Stimulated activated naive CD8-positive, alpha-beta T cell treated with anti-CD3 and anti-CD28 coated beads, Interleukin-15, Interleukin-2, amounts not matched to agents 100 U/mL and 50 U/mL, for 24 hours (primary cell): ENCODE measurements around the gene UBN1.
"Not testable (repeated sequence)": the region's sequence is repeated elsewhere in the genome, so short reads cannot be mapped to it uniquely, and the experiment has no call there.

Experiments used
- ATAC-seq: fragments of 150-1000 bp; cut with Tn5 transposase; one replicate; pipeline ENCODE4 v1.10.0; 2021
- DNase-seq: peaks from one replicate; pipeline ENCODE4 v3.0.0; 2021

Gene UBN1

DNA sequence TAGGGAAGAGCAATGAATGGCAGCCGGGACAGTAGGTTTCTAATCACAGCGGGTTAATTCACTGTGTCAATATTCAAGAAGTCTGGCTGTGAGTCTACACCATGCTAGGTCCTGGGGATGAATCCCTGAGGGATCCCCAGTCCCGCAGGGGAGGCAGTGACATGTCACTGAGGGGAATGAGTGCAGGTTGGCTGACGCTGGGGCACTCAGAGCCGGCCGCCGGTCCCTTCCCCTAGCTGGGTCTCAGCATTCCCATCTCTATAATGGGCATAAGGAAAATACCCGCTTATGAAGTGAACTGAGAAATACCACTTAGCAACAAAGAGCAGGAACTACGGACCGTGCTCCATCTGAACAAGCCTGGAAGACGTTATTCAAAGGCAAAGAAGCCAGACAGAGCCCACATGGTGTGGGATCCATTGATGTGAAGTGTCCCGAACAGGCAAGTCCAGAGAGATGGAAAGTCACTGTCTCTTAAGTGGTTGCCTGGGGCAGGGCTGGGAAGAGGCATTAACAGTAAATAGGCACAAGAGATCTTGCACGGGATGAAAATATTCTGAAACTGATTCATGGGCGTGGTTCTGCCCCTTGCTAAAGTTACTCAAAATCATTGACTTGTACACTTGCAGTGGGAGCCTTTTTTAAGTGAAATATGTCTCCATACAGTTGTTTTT lies 57.8 kb downstream of the UBN1 start:
- DNase-seq (no peak), ATAC-seq (no peak)

GRCh38 chr16:4908854-4909401 lies 61.6 kb downstream of the UBN1 start:
- ATAC-seq (no peak), DNase-seq (no peak)

- no peak for DNase-seq
Measured at GRCh38 chr16:4909825-4910224, 62.5 kb downstream of the UBN1 start.

DNA sequence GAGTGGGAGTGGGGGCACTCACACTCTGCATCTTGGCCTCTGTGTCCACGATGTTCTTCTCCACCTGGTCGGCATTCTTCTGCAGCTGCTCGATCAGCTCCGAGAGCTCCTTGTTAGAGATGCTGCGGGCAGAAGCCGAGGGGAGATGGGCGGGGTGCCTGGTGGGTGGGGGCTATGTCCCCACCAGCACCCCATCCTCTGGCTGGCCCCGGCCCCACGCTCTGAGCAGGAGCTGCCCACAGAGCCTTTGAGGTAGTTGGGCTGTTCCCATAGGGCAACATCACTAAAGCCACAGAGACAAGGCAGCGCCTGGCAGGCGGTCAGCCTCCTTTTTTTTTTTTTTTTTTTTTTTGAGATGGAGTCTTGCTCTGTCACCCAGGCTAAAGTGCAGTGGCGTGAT lies 63.5 kb downstream of the UBN1 start:
- DNase-seq = no peak
- no peak for ATAC-seq

More at GRCh38 chr16:4909825-4910224, 62.5 kb downstream of the UBN1 start:
- ATAC-seq = no peak

- no peak for ATAC-seq
- no peak for DNase-seq
Measured at GRCh38 chr16:4911970-4912386, 64.7 kb downstream of the UBN1 start.

DNA sequence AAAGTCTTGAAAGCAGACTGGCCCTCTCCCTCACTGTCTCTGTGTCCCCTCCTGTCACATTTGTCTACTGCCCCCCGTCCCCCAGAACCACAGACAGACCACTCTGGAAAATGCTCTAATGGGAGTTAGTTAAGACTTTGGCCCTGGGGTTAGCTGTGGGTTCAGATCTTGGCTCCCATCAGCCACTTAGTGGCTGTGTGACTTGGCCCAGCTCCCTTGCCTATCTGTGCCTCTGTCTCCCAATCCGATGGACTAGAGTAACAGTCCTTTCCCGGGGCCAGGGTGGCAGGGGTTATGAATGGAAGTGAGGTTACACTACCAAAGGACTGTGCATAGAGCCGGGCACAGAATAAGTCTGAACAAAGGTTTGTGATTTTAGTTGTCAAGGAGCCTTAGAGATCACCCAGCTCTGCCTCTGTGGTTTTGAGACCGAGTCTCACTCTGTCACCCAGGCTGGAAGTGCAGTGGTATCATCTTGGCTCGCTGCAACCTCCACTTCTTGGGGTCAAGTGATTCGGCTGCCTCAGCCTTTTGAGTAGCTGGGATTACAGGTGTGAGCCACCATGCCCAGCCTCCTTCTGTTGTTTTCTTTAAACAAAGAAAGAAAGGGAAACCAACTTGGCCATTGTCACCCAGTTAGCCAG lies 66.0 kb downstream of the UBN1 start:
- ATAC-seq (no peak), DNase-seq (no peak)

- DNase-seq = no peak
- no peak for ATAC-seq
Measured at GRCh38 chr16:4913774-4914525, 66.7 kb downstream of the UBN1 start.

DNA sequence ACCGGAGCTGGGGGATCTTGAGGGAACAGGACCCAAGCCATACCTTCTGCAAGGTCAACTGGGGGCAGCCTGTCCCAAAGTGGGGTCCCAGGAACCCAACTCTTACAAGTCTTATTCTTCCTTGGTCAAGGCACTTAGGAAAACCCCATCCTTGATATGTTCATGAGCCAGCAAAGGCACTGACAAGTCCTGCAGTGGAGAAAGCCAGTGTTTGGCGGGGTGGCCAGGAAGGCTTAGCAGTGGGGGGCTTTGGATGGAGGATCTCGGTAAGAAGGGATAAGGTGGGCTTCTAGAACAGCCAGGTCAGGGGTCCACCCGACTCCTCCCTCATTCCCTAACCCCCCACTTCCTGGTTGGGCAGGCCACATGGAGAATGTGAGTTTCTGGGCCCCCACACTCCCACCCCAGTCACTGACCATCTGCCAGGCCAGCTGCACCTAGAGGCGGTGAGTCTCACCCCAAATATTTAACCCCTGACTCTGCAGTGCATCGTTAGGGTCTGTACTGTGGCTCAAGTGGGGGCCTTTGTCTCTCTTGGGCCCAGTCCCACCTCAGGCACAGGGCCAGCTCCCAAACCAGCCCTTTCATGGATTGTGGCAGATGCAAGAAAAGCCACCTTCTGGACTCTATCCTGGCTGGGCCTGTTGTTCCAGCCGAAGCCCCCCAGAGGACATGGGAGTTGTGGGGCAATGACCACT lies 67.4 kb downstream of the UBN1 start:
- no peak for ATAC-seq
- no peak for DNase-seq

DNA sequence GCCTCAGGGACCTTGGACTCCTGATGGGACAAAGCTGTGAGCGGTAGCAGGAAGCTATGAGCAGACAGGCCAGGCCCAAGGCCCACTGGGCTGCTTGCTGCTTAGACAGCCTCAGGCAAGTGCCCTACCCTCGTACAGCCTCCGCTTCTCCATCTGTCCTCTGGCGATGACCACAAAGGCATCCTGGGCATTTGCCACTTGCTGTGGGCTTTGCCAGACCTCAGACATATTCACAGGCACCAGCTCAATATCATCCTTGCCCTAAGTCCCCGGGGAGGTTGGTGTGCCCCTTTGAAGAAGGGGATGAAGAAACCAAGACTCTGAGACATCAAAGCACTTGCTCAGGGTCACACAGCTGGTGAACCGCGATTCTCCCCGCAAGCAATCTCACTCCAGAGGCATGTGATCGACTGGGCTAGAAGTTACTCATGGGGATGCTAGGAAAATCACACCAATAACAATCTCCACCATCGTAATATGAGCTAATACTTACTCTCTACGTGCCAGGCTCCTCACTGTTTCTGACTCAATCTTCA lies 68.0 kb downstream of the UBN1 start:
- ATAC-seq = no peak
- DNase-seq = no peak

DNA sequence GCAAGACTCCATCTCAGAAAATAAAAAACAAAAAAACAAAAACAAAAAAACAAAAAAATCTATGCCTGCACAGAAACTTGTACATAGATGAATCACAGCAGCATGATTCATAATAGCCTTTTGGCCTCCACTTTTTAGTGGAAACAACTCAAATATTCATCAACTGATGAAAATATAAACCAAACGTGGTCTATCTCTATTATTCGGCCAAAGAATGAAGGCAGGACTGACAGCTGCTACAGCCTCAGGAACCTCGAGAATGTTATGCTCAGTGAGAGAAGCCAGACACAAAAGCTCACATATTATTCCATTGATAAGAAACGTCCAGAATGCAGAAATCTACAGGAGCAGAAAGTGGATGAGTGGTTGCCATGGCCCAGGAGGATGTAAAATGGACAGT lies 69.8 kb downstream of the UBN1 start:
- ATAC-seq = no peak

DNA sequence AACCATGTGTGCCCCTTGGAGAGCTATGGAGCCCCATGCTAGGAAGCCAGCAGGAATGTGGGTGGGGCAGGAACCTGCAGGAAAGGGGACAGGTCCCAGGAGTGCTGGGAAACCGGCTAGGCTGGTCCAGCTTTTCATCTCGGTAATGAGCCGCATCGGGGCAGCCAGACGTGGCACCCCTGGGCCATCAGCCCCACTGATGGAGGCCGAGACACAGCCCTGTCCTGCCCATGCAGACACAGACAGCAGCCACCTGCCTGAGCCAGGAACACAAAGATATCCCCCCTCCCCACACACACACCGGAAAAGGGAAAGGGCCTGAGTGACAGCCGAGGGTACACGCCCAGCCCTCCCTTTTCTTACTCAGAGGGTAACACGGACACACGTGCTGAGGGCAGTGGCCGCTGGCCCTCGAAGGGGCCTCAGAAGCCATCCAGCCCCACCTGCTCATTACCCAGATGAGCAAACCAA lies 71.5 kb downstream of the UBN1 start:
- ATAC-seq = no peak

More for the DNA sequence above, 69.8 kb downstream of the UBN1 start:
- DNase-seq = no peak

GRCh38 chr16:4920826-4921225 lies 73.5 kb downstream of the UBN1 start:
- ATAC-seq (no peak), DNase-seq (no peak)

More for the DNA sequence above, 71.5 kb downstream of the UBN1 start:
- no peak for DNase-seq

DNA sequence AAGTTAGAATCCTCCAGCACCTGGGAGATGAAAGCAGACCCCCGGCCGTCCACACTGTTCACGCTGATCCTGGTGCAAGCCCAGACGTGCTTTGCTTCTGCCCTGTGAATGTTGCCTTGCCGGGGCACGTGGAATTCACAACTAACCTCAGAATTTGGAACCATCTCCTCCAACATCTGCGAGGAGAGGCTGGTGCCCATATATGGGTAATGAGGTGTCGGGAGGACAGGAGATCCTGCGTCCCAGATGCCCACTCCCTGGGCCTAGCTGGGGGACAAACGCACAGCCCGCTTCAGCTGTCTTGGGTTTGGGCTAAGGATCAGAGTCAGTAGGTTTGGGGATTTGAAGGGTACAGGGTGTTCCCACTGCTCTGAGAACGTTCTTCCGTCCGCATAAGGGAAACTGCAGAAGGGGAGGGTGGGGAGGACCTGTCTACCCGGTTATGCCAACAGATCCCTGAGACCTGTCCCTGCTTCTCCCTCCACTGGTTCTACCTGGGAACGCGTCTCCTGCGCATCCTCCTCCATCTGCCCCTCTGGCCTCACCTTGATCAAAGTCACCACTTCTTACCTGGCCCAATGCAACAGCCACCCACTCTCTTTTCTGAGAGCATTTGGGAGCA lies 75.6 kb downstream of the UBN1 start:
- DNase-seq (no peak), ATAC-seq (no peak)

- no peak for DNase-seq
- ATAC-seq = no peak
Measured at GRCh38 chr16:4923853-4924252, 76.6 kb downstream of the UBN1 start.

DNA sequence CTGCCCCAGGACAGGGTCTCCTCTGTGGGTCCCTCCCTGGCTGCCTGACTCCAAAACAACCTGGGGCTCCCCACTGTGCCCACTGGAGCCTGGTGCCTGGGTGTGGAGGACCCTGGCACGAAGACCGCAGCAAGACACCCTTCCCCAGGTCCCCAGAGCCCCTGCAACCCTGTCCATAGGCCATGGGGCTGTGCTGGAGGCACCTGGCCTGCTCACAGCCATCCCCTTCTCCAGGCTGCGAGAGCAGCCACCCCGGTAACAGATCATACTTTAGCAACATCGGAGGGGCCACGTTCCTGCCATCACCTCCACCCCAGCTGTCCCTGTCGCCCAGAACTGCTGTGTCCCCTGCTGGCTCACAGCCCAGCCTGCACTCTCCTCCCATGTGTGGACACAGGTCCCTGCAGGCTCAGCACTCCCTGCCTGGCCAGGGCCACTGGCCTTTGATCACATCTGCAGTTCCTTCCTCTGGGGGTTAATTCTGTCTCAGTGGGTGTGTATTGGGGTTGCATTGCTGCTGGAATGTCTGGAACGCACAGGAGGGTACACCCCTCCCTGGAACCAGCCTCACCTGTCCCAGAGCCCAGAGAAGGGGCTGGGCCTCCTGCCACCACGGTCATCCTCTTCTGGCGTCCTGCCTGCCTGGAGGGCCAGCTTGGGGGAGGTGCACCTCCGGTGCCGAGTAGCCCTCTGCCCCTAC lies 77.5 kb downstream of the UBN1 start:
- ATAC-seq = no peak

DNA sequence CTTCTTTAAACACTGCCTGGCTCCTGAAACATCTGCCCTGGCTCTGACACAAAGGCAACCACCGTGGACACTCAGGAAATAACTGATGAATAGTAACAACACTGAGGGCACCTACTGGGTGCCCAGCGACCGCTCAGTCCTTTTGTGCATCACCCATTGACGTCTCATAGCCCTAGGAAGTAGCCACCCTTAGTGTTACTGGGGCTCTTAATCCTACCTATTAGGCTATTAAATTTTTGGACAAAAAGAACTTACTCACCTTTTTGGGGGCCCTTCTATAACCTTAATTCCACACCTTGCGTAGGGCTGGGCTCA lies 78.0 kb downstream of the UBN1 start:
- no peak for DNase-seq
- no peak for ATAC-seq

More for the DNA sequence above, 77.5 kb downstream of the UBN1 start:
- DNase-seq = no peak

- no peak for ATAC-seq
- DNase-seq = no peak
Measured at GRCh38 chr16:4925791-4926190, 78.5 kb downstream of the UBN1 start.

GRCh38 chr16:4926928-4927327 lies 79.6 kb downstream of the UBN1 start:
- DNase-seq = no peak
- ATAC-seq = no peak

- ATAC-seq = no peak
- no peak for DNase-seq
Measured at GRCh38 chr16:4927661-4928060, 80.4 kb downstream of the UBN1 start.

GRCh38 chr16:4928227-4928626 lies 80.9 kb downstream of the UBN1 start:
- ATAC-seq (no peak), DNase-seq (no peak)

DNA sequence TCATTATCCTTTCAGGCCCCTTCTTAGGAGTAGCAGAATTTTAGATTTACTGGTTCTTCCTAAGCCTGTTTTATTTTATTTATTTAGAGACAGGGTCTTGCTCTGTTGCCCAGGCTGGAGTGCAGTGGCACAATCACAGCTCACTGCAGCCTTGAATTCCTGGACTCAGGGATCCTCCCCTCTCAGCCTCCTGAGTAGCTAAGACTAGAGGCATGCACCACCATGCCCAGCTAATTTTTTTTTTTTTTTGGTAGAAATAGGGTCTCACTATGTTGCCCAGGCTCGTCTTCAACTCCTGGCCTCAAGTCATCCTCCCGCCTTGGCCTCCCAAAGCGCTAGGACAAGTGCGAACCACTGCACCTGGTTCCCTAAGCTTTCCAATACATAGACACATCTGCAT lies 82.3 kb downstream of the UBN1 start:
- not testable (repeated sequence) for DNase-seq, ATAC-seq
